Neural cell (in vitro differentiated cells): Measurements from ENCODE around the gene S100A11. TPM values are rescaled to one million over a fixed set of nuclear protein-coding genes. Genes with fewer than 3 reads are reported as not detected.

ENCODE experiments used
- H2AFZ ChIP-seq: fragments of 200-600, 300-800 bp; sonication (generic), shearing (Covaris generic); 2 replicates; pipeline ENCODE4 v1.6.0; 2014; ENCODE audit warnings: low read depth, mild to moderate bottlenecking, antibody characterized with exemption, low read length, moderate library complexity
- H3F3A ChIP-seq: fragments of 200-600 bp; shearing (Covaris generic); 2 replicates; pipeline ENCODE4 v1.6.1; 2016; ENCODE audit warnings: mild to moderate bottlenecking, moderate library complexity, mixed read lengths, antibody characterized with exemption, low read length; ENCODE audit not compliant: insufficient read depth, poor library complexity, severe bottlenecking
- H3K27ac ChIP-seq: fragments of 200-600, 300-800 bp; sonication (generic), shearing (Covaris generic); 2 replicates; pipeline ENCODE4 v1.5.1; 2014; ENCODE audit warnings: mild to moderate bottlenecking, low read length, moderate library complexity
- H3K27me3 ChIP-seq: fragments of 300-800, 200-600 bp; sonication (generic), shearing (Covaris generic); 2 replicates; pipeline ENCODE4 v1.6.0; 2014; ENCODE audit warnings: mild to moderate bottlenecking, low read depth, low read length, moderate library complexity; ENCODE audit not compliant: insufficient read depth
- H3K36me3 ChIP-seq: fragments of 300-800, 200-600 bp; sonication (generic), shearing (Covaris generic); 2 replicates; pipeline ENCODE4 v1.5.1; 2014; ENCODE audit warnings: mild to moderate bottlenecking, antibody characterized with exemption, low read length, moderate library complexity; ENCODE audit not compliant: insufficient read depth
- H3K4me2 ChIP-seq: fragments of 300-800, 200-600 bp; sonication (generic), shearing (Covaris generic); 2 replicates; pipeline ENCODE4 v1.6.0; 2014; ENCODE audit warnings: mild to moderate bottlenecking, low read length
- H3K4me3 ChIP-seq: fragments of 300-800, 200-600 bp; sonication (generic), shearing (Covaris generic); 2 replicates; pipeline ENCODE4 v1.5.1; 2014; ENCODE audit warnings: mild to moderate bottlenecking, low read length, moderate library complexity
- H3K79me2 ChIP-seq: fragments of 200-600 bp; shearing (Covaris generic); replicated peaks from 2 replicates; pipeline ENCODE4 v1.6.0; 2014; ENCODE audit warnings: mild to moderate bottlenecking, low read length, moderate library complexity; ENCODE audit not compliant: insufficient read depth
- H3K9ac ChIP-seq: fragments of 300-800, 200-600 bp; sonication (generic), shearing (Covaris generic); 2 replicates; pipeline ENCODE4 v1.6.1; 2016; ENCODE audit warnings: mild to moderate bottlenecking, low read length, mixed read lengths
- H3K9me2 ChIP-seq: fragments of 200-600 bp; shearing (Covaris generic); 2 replicates; pipeline ENCODE4 v1.6.1; 2016; ENCODE audit warnings: mild to moderate bottlenecking, low read length, mixed read lengths; ENCODE audit not compliant: insufficient read depth
- H3K9me3 ChIP-seq: fragments of 200-600, 300-800 bp; sonication (generic), shearing (Covaris generic); 2 replicates; pipeline ENCODE4 v1.6.1; 2016; ENCODE audit warnings: mild to moderate bottlenecking, mixed run types, low read length, moderate library complexity, mixed read lengths
- H4K20me1 ChIP-seq: fragments of 200-600 bp; shearing (Covaris generic); 2 replicates; pipeline ENCODE4 v1.6.1; 2016; ENCODE audit warnings: mild to moderate bottlenecking, mixed run types; ENCODE audit not compliant: insufficient read depth
- EP300 ChIP-seq: fragments of 450-650 bp; conservative IDR thresholded peaks from 2 replicates; pipeline ENCODE4 v1.6.1; 2014; ENCODE audit warnings: antibody characterized with exemption, mild to moderate bottlenecking, moderate library complexity; ENCODE audit not compliant: poor library complexity, severe bottlenecking
- EZH2 ChIP-seq: fragments of 200-600, 300-800 bp; shearing (Covaris generic), sonication (generic); IDR thresholded peaks from 2 replicates; pipeline ENCODE4 v1.6.1; 2014; ENCODE audit warnings: antibody characterized with exemption, low read length, borderline replicate concordance, mild to moderate bottlenecking; ENCODE audit not compliant: insufficient read depth, poor library complexity, severe bottlenecking
- MXI1 ChIP-seq: fragments of 450-650 bp; conservative IDR thresholded peaks from 2 replicates; pipeline ENCODE4 v1.6.1; 2014; ENCODE audit warnings: antibody characterized with exemption, mild to moderate bottlenecking; ENCODE audit not compliant: poor library complexity, severe bottlenecking
- POLR2AphosphoS5 ChIP-seq: IDR thresholded peaks from 2 replicates; pipeline ENCODE4 v1.6.1; 2012
- RAD21 ChIP-seq: fragments of 450-650 bp; conservative IDR thresholded peaks from 2 replicates; pipeline ENCODE4 v1.6.1; 2014; ENCODE audit warnings: antibody characterized with exemption, mild to moderate bottlenecking, moderate library complexity
- SMC3 ChIP-seq: fragments of 450-650 bp; conservative IDR thresholded peaks from 2 replicates; pipeline ENCODE4 v1.6.1; 2014; ENCODE audit warnings: antibody characterized with exemption, mild to moderate bottlenecking, moderate library complexity; ENCODE audit not compliant: poor library complexity
- TAF1 ChIP-seq: IDR thresholded peaks from 2 replicates; pipeline ENCODE4 v1.6.1; 2012; ENCODE audit warnings: low read depth
- polyA plus RNA-seq: library from polyadenylated mRNA; depleted of rRNA; stranded (reverse); fragments of >200 nt; gene quantifications from 2 replicates; pipeline ENCODE4 v1.2.3, GENCODE V29; 2014
- TF ChIP-seq, protein P1 (sequence below): fragments of 450-650 bp; IDR thresholded peaks from 2 replicates; pipeline ENCODE4 v1.5.1; 2014; ENCODE audit warnings: antibody characterized with exemption, mild to moderate bottlenecking, moderate library complexity; ENCODE audit not compliant: poor library complexity, severe bottlenecking
- TF ChIP-seq, protein P2 (sequence below): IDR thresholded peaks from 2 replicates; pipeline ENCODE4 v1.6.1; 2012; ENCODE audit warnings: borderline replicate concordance

S100A11 gene
- polyA plus RNA-seq, 1 donor from 2014 or later, result not detected

DNA sequence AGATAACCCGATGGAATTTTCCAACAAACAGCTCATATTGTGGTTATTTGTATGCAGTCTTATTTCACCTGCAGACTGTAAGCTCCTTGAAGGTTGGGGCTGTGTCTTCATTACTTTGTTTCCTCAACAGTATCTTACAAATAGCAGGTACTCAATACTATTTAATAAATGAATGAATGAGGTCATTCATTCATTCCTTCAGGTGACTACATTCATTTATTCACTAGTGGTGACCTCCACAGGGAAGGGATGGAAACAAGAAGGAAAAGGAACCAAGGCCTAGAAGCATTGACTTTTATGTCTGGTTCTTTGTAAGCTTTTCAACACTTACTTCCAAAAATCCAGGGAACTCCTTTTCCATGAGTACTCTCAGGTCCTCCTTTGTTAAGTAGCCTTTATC lies 51.0 kb downstream of the S100A11 start:
- Histone ChIP-seq H3K4me3 (peak overlapping the region; percentile 47), H3K27ac (peak overlapping the region; percentile 93), H4K20me1 (no peaks in the 10 kb centered on the region), H3K79me2 (no peaks in the 10 kb centered on the region), H3K9ac (peak overlapping the region; percentile 54), H3K36me3 (no peaks in the 10 kb centered on the region), H3K4me2 (peak overlapping the region; percentile 59), H3K9me2 (no peaks in the 10 kb centered on the region), H3K27me3 (peaks cover 12% of the 10 kb centered on the region), H3K9me3 (no peaks in the 10 kb centered on the region), H3F3A (no peaks in the 10 kb centered on the region), H2AFZ (no peak overlapping the region)
- TF ChIP-seq, protein P1, sequence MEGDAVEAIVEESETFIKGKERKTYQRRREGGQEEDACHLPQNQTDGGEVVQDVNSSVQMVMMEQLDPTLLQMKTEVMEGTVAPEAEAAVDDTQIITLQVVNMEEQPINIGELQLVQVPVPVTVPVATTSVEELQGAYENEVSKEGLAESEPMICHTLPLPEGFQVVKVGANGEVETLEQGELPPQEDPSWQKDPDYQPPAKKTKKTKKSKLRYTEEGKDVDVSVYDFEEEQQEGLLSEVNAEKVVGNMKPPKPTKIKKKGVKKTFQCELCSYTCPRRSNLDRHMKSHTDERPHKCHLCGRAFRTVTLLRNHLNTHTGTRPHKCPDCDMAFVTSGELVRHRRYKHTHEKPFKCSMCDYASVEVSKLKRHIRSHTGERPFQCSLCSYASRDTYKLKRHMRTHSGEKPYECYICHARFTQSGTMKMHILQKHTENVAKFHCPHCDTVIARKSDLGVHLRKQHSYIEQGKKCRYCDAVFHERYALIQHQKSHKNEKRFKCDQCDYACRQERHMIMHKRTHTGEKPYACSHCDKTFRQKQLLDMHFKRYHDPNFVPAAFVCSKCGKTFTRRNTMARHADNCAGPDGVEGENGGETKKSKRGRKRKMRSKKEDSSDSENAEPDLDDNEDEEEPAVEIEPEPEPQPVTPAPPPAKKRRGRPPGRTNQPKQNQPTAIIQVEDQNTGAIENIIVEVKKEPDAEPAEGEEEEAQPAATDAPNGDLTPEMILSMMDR, result no peak
- TF ChIP-seq RAD21 (no peak), MXI1 (no peak), TAF1 (no peak), POLR2AphosphoS5 (no peak), EZH2 (no peak), SMC3 (no peak), EP300 (no peak)
- TF ChIP-seq, protein P2, sequence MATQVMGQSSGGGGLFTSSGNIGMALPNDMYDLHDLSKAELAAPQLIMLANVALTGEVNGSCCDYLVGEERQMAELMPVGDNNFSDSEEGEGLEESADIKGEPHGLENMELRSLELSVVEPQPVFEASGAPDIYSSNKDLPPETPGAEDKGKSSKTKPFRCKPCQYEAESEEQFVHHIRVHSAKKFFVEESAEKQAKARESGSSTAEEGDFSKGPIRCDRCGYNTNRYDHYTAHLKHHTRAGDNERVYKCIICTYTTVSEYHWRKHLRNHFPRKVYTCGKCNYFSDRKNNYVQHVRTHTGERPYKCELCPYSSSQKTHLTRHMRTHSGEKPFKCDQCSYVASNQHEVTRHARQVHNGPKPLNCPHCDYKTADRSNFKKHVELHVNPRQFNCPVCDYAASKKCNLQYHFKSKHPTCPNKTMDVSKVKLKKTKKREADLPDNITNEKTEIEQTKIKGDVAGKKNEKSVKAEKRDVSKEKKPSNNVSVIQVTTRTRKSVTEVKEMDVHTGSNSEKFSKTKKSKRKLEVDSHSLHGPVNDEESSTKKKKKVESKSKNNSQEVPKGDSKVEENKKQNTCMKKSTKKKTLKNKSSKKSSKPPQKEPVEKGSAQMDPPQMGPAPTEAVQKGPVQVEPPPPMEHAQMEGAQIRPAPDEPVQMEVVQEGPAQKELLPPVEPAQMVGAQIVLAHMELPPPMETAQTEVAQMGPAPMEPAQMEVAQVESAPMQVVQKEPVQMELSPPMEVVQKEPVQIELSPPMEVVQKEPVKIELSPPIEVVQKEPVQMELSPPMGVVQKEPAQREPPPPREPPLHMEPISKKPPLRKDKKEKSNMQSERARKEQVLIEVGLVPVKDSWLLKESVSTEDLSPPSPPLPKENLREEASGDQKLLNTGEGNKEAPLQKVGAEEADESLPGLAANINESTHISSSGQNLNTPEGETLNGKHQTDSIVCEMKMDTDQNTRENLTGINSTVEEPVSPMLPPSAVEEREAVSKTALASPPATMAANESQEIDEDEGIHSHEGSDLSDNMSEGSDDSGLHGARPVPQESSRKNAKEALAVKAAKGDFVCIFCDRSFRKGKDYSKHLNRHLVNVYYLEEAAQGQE, result no peak

DNA sequence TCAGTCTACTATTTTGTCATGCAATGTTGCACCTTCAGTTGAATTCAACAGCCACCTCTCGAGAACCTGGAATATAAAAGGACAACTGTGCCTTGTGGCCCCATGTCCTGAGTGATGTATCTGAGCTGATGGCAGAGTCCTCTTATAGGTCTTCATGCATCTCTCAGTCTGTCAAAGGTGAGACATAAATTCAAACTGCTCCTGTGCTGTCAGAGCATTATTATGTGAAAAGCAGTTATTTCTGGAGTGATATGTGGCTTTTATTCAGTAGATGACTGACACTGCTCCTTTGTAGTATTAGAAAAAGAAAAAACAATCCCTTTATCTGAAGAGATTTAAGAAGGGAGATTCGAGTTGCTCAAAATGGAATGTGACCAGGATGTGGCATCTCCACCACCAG lies 51.5 kb downstream of the S100A11 start:
- H3K4me3 ChIP-seq, result peak overlapping the region; percentile 47
- TF ChIP-seq EP300, result peak; percentile 94
- TF ChIP-seq EZH2, result no peak
- TF ChIP-seq POLR2AphosphoS5, result peak; percentile 62
- TF ChIP-seq RAD21, result no peak
- peak overlapping the region; percentile 54 for H3K9ac ChIP-seq
- peak overlapping the region; percentile 59 for H3K4me2 ChIP-seq
- H3K79me2 ChIP-seq, result no peaks in the 10 kb centered on the region
- no peaks in the 10 kb centered on the region for H3K9me2 ChIP-seq
- H4K20me1 ChIP-seq, result no peaks in the 10 kb centered on the region
- no peaks in the 10 kb centered on the region for H3K36me3 ChIP-seq
- H3K27me3 ChIP-seq, result peaks cover 7% of the 10 kb centered on the region
- H3F3A ChIP-seq, result no peaks in the 10 kb centered on the region
- peak overlapping the region; percentile 93 for H3K27ac ChIP-seq
- H3K9me3 ChIP-seq, result no peaks in the 10 kb centered on the region
- H2AFZ ChIP-seq, result no peak overlapping the region
